Stimulated activated CD4-positive, alpha-beta T cell treated with anti-CD3 and anti-CD28 coated beads, TNF-alpha, amount 100 ng/mL, for 24 hours (primary cell): ENCODE data around the gene DOK1.

ENCODE experiments used
- DNase-seq, 3 experiments: peaks; one replicate each; pipeline ENCODE4 v3.0.0-alpha.2; 2020; ENCODE audit warnings: low read depth in 3 of 3

DOK1 gene

GRCh38 chr2:74525717-74526648, 28.5 kb upstream of the DOK1 start, which contains the start of gene DQX1:
DQX1 (minus strand) TSS chr2:74526231; CDS start chr2:74525729, 502 bp downstream.
- no peak for DNase-seq

GRCh38 chr2:74526649-74527230, 27.8 kb upstream of the DOK1 start:
- DNase-seq = no peak

GRCh38 chr2:74527741-74528140, 26.8 kb upstream of the DOK1 start:
- DNase-seq = no peak

- DNase-seq = no peak
Observed at GRCh38 chr2:74528600-74529356, 25.7 kb upstream of the DOK1 start.

GRCh38 chr2:74529357-74530238, 24.9 kb upstream of the DOK1 start, which contains the start of the genes AUP1 and HTRA2:
AUP1 (minus strand) TSS chr2:74529706; CDS start chr2:74529629, 77 bp downstream.
HTRA2 (plus strand) TSS chr2:74529933; CDS start chr2:74530007, 74 bp downstream.
- DNase-seq = peak; percentile 84 to 96 (median 87)

GRCh38 chr2:74530239-74531187, 24.0 kb upstream of the DOK1 start:
- DNase-seq = peak in 1 of 3 experiments; percentile 46

- no peak for DNase-seq
Observed at GRCh38 chr2:74531666-74532065, 22.9 kb upstream of the DOK1 start.

GRCh38 chr2:74532222-74532621, 22.3 kb upstream of the DOK1 start:
- DNase-seq = no peak

- no peak for DNase-seq
Observed at GRCh38 chr2:74533464-74533863, 21.1 kb upstream of the DOK1 start.

- no peak for DNase-seq
Observed at GRCh38 chr2:74534411-74534810, 20.1 kb upstream of the DOK1 start.

- no peak for DNase-seq
Observed at GRCh38 chr2:74535440-74535965, 19.0 kb upstream of the DOK1 start.

- no peak for DNase-seq
Observed at GRCh38 chr2:74536166-74536950, 18.2 kb upstream of the DOK1 start.

GRCh38 chr2:74537140-74537539, 17.4 kb upstream of the DOK1 start:
- no peak for DNase-seq

- no peak for DNase-seq
Observed at GRCh38 chr2:74538881-74539339, 15.6 kb upstream of the DOK1 start.

- DNase-seq = no peak
Observed at GRCh38 chr2:74540291-74540690, 14.2 kb upstream of the DOK1 start.

- no peak for DNase-seq
Observed at GRCh38 chr2:74542978-74543377, 11.5 kb upstream of the DOK1 start.

GRCh38 chr2:74544634-74545033, 9.9 kb upstream of the DOK1 start:
- DNase-seq = no peak

- DNase-seq = no peak
Observed at GRCh38 chr2:74546004-74546403, 8.5 kb upstream of the DOK1 start.
